Epidermal melanocyte (primary cell): Measurements from ENCODE around the gene ZNF692.

Experiments used
- DNase-seq: peaks from one replicate; pipeline ENCODE4 v3.0.0; 2011; ENCODE audit warnings: low spot score; ENCODE audit not compliant: insufficient read length

ZNF692 gene

GRCh38 chr1:248881261-248881660 is 22.4 kb upstream of the ZNF692 start:
- no peak for DNase-seq

DNA sequence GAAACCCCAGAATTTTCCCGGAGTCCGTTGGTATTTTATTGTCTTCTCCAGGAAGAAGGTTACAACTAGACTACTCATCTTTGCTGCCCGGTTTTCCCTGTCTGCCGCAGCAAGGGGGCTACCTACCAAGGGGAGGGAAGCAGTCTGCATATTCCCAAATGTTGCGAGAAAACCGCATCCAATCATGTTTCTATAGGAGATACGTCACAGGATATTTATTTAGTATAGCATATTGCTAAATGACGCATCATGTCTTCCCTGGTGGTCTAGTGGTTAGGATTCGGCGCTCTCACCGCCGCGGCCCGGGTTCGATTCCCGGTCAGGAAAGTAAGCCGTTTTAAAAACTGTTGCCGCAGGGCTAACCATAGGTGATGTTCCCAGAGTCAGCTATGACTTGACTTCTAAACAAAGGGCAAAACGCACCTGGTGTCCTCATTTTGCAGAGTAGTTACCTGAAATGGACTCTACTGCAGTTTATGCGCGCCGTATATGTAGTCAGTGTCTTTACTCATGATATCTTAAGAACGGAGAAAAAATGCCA is 15.2 kb upstream of the ZNF692 start:
- no peak for DNase-seq

GRCh38 chr1:248873409-248873992 is 14.6 kb upstream of the ZNF692 start:
- DNase-seq, result no peak

DNA sequence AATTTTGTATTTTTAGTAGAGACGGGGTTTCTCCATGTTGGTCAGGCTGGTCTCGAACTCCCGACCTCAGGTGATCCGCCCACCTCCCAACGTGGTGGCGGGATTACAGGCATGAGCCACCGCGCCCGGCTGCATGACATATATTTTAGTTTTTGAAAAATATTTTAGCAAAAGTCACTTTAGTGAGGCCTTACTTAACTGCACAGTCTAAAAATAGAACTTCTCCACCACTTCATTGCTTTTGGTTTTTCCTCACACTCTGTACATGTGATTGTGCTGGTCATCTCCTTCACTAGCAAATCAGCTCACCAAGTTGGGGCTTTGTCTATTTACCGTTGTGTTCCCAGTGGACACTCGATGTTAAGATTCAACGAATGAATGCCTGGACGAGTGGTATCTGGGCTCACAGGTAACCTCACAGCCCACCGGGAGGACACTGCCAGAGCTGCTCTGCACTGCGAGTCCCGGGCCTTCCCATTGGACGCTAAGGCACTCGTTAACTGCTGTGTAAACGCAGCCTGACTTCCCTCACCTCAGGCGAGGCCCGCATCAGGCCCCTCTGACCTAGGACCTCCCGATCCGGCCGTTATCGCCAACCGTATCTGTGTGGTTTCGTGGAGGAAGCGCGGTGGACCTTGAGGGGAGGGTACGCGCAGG is 14.0 kb upstream of the ZNF692 start:
- no peak for DNase-seq

DNA sequence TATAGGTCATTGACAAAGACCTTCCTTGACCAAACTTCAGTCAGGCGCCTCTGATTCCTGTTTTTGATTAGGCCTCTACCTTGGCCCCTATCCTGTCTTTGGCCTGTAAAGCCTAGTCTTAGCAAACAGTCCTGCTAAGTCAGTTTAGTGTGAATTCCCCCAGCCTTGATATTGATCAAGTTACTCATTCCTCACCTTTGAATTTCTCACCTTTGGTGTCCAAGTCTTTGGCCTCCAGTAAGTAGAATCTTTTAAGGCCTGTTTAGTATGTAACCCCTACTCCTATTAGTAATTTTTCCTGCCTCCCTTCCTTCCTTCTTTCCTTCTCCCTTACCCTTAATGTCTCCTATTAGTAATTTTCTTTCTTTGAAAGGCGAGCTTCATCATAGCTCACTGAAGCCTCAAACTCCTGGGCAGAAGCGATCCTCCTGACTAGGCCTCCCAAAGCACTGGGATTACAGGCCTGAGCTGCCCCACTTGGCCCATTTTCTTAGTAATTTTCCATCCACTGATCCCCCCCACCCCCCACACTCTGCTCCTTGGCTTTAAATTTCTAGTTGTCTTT is 13.0 kb upstream of the ZNF692 start:
- no peak for DNase-seq

DNA sequence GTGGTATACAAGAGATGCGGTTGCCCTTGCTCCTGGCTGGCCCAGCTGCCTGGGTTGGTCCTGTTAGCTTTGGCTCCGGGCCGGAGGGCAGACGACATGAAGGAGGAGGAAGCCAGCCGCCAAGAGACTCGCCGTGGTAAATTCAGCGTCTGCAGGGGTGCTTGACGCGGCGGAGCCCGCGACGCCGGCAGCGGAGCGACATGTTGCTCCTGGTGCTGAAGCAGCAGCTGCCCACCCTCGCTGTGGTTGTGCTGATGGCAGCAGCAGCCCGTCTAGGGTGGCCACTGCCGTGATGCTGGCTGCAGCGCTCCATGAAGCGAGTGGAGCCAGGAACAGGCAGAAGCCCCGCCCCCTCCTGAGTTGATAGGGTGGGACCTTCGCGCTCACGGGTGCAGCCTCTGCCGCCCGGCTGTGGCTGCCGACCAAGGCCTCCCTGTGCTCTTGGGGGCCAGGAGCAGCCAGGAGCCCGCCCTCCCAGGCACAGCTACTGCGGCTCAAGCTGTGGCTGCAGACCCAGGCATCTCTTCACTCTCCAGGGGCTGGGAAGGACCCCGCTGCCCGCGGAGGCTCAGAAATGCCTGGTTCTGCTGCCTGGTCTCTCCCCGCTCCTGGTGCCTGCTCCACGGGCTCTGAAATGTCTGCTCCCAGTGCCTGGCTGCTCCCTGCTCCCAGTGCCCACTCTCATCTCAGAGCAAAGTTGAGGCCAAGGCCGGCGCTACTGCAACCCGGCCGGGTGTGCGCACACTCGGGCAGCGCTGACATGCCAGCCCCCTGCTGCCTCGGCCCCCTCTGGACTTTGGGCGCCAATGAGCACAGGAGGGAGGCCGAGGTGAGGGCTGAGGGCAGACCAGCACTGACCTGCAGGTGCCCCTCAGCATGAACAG is 4.4 kb upstream of the ZNF692 start:
- no peak for DNase-seq

- DNase-seq, result no peak
Measured at GRCh38 chr1:248862695-248862997, 3.8 kb upstream of the ZNF692 start.

- DNase-seq, result no peak
Measured at GRCh38 chr1:248861616-248862015, 2.7 kb upstream of the ZNF692 start.

DNA sequence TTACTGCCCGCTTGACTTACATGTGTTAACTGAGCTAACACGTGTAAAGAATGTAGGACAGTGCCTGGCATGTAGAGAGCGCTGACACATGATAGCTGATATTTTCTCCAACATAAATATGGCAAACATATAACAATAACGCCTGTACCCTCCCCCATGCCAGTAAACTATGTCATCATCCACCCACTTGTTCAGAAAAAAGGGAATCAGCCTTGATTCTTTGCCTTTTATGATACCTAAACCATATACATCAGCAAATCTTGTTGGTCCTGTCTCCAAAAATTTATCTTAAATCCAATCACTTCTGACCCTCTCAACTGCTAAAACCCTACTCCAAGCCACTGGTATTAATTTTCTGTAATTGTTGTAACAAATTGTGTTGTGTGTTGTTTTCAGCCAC is 1.1 kb upstream of the ZNF692 start:
- DNase-seq, result no peak

DNA sequence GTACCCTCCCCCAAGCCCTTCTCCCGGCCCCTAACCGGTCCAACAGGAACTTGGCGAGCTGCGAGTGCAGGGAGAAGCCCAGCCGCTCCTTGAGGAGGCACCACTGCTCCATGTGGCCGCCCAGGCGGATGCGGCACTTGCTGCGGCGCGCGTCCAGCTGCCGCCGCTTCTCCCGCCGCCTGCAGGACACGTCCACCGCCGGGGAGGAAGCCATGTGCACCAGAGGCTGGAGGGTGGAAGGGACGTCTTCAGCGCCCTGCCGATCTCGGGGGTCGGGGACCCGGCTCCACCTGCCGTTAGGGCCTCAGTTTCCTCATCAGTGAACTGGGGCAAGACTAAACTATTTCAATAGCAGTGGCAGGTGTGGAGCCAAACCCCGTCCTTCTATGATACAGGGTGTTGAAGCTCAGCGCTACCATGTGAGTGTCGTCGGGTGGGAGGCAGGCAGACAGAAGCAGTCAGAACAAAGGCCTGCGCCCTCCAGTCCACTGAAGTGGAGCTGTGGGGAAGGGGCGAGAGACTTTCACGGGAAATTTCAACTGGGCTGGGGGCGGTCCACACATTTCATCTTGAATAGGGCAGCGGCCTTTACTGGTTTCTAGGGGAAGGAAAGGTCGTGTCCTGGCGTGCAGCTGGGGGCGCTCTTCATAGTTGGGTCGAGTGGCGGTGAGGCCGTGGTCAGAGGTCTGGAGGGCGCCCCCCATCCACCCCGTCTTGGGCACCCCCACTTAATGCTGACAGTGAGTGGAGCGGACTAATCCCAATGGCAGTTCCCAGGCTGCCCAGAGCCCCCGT is 592 bp downstream of the ZNF692 start:
- DNase-seq, result no peak

- no peak for DNase-seq
Measured at GRCh38 chr1:248857749-248858095, 1.2 kb downstream of the ZNF692 start.

GRCh38 chr1:248857201-248857600 is 1.7 kb downstream of the ZNF692 start:
- DNase-seq, result no peak

GRCh38 chr1:248856176-248856575 is 2.7 kb downstream of the ZNF692 start:
- DNase-seq, result no peak

DNA sequence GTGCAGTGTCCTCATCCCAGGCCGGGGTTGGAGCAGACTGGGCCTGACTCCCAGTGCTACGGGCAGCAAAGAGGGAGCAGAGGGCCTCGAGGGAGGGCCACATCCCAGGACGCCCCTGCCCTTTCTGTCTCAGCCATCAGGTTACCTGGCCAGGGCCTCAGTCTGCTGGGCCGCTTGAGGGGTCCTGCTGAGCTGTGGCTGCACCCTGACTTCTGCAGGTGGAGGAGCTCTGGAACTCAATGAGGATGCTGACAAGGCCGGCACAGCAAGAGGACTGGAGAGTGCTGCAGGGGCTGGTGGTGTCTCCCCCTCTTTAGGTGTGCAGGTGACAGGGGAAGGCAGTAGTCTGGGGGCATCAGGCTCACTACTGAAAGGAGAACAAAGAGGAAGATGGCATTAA is 3.3 kb downstream of the ZNF692 start:
- DNase-seq, result no peak

GRCh38 chr1:248853663-248854375 is 5.1 kb downstream of the ZNF692 start:
- no peak for DNase-seq

DNA sequence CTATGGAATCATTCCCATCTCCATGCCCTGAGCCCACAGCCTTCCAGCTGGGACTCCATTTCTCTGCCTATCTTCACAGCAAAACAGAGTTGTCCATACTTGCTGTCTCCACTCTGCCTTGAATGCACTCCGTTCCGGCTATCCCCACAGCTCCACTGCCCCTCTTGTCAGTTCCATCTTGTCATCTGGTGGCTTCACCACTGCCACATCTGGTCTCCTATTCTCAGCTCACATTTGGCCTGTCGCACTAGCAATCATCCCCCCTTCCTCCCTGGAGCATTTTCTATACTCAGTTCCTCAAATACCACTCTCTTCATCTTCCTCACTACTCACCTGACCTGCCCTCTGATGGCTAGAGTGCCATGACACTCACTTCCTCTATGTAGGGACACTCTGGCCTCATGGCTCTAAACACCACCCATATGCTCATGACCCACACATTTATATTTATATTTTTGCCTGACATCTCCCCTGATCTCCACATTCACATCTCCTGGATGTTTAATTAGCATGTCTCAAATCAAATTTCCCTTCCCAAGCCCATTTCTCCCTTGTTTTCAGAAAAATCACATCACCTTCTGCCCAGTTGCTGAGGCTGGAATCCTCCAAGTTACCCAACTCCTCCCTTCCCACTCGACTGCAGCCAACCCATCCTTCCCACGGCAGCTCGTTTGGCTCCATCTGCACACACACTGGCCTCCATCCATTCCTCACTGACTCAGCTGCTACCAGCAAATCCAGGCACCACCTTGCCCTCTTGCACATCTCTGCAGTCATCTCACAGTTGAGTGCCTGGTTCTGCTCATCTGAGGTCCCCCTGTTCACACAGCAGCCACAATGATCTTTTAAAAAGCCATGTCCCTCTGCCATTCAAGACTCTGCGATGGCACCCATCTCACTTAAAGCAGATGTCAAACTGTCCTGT is 6.1 kb downstream of the ZNF692 start:
- DNase-seq, result no peak

DNA sequence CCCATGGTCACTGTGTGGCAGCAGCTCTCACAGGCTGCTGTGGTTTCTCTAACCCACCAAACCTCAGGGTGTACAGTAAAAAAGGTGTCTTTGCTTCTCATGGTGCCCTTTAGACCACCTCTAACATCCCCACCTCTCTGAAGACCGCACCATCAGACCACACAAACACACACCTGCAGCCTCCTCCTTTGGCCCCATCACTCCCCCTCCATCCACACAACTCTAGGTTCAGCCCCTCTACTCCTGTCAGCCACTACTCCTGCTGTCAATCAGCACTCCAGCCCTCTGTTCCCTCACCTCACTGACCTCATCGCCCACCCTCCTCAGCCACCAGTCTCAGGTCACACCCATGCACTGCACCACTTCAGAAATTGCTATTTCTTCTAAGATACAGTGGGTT is 7.5 kb downstream of the ZNF692 start:
- no peak for DNase-seq

- DNase-seq, result no peak
Measured at GRCh38 chr1:248850536-248851251, 8.2 kb downstream of the ZNF692 start.

DNA sequence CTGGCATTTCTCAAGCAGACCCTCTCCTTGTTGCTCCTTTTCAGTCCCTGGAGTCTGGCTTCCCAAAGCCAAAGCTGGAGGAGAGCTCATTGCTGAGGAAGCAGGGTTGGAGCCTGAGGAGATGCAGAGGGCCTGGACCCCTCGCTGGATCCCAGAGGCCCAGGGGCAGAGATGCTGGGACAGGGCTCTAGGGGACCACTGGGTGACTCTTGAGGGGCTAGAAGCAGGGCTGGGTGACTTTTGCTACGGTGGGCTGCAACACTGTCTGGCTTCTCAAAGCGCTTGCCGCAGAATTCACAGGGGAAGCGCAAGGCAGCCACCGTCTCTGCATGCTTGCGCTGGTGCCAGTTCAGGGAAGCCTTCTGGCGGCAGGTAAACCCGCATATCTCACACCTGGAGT is 8.8 kb downstream of the ZNF692 start:
- no peak for DNase-seq
